D721Med (cell line): ENCODE results near the gene NTN4.
"Not testable (repeated sequence)": the region's sequence is repeated elsewhere in the genome, so short reads cannot be mapped to it uniquely, and the experiment has no call there.

Source experiments
- DNase-seq: peaks from one replicate; pipeline ENCODE4 v3.0.0; 2011; ENCODE audit warnings: low spot score; ENCODE audit not compliant: insufficient read length
- FAIRE-seq: peaks from 2 replicates; lab custom pipeline; 2011; peaks lifted over from hg19 to GRCh38; lab: Jason Lieb, UNC
- TF ChIP-seq, protein P1 (sequence below): IDR thresholded peaks from 2 replicates; pipeline ENCODE4 v1.5.1; 2012; ENCODE audit warnings: mild to moderate bottlenecking, control low read depth; ENCODE audit not compliant: insufficient read depth; ENCODE audit errors: missing control alignments

NTN4 gene

DNA sequence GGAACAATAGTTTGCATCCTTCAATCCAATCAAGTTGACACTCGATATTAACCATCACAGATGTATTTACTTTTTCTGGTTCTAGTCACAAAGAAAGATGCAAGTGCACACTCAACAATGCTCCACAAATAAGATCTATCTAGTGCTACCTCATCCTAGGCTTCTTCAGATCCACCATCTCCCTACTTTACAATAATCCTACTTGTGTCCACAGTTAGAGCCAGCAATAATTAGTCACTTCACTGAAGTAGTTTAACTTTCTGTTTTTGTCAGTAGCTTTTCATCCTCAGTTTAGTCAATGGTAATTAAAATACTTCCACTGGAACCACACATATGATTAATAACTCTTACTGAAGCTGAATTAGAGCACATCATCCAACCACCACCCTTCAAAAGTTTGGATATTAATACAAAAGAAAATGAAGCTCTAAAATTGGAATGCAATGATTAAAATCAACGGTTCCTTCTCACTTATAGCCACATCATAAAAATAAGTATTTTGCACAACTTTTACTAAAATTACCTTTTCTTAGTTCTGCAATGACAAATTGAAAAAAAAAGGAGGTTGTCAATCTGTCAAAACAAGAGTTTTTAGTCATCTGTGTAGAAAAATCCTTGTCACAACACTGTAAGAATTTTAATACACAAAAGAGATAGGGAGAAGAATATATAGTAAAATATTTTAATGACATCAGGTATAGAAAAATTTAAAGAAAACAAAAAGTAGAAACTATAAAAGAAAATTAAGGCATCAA, 39.9 kb upstream of the NTN4 start:
- FAIRE-seq (no peak), DNase-seq (no peak)
- TF ChIP-seq, protein P1, sequence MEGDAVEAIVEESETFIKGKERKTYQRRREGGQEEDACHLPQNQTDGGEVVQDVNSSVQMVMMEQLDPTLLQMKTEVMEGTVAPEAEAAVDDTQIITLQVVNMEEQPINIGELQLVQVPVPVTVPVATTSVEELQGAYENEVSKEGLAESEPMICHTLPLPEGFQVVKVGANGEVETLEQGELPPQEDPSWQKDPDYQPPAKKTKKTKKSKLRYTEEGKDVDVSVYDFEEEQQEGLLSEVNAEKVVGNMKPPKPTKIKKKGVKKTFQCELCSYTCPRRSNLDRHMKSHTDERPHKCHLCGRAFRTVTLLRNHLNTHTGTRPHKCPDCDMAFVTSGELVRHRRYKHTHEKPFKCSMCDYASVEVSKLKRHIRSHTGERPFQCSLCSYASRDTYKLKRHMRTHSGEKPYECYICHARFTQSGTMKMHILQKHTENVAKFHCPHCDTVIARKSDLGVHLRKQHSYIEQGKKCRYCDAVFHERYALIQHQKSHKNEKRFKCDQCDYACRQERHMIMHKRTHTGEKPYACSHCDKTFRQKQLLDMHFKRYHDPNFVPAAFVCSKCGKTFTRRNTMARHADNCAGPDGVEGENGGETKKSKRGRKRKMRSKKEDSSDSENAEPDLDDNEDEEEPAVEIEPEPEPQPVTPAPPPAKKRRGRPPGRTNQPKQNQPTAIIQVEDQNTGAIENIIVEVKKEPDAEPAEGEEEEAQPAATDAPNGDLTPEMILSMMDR = no peak

DNA sequence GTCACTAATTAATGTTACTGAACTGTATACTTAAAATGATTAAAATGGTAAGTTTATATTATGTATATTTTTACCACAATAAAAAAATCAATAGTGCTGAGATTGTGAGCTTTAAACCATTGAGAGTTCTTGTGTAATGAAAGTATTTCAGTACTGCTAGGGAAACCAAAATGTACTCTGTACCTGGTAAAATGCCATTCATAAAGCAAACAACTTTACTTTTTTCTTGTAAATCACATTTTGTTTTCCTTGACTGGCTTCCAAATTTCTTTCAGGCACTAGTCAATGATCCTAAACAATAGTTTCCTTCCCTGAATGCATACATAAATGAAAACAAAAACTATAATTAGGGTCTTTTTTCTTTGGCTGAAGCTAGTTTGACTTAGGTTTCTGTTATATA, 38.8 kb upstream of the NTN4 start:
- no peak for FAIRE-seq

DNA sequence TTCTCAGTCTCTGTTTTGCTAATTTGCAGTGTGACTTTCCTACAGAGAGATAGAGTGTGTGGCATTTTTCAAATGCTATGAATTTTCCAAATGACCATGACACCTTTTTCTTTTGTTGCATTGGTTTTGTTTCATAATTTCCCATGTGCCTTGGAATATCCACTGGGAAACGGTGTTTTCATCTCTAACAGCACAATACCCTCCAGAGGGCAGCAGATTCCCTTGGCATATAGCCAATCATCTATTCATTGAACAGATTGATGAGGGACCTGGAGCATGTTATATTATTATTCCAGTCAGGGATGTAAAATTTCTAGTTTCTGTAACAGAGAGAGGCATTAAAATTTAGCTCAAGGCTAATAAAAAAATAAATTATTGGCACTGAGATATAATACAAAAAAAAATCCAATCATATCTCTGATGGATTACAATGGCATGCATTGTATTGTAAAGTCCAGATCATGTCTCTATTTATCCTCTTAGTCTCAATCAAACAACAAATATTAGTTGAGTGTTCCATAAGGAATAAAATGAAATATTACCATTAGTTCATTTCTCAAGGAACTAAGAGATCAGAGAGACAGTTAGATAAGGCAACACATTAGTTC, 29.6 kb upstream of the NTN4 start:
- FAIRE-seq = no peak
- TF ChIP-seq, protein P1 = peak; percentile 63
- DNase-seq = no peak

More for the DNA sequence above, 38.8 kb upstream of the NTN4 start:
- TF ChIP-seq, protein P1 = no peak
- no peak for DNase-seq

DNA sequence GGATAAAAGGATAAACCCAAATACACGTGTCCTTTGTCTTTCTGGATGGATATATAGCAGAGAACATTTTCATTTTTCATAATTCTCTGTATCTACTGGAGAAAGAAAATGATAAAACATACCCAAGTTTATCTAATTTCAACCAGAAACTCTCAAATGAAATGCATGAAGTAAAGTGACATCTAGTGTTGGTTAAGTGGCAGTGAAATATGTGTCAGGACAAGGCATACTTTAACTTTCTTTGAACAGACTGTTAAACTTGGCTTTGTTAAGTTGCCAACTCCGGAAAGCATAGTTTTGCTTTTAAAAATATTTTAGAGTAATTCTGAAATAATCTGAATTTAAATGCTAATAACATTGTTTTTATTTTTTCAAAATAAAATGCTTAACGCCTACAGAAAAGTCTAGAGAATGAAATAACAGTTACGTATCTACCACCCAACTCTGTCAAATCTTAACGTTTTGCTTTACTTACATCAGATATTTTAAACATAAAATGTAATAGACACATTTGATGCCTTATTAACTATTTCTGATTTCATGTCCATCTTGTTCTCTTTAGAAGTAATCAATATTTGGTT, 25.2 kb upstream of the NTN4 start:
- DNase-seq = no peak
- FAIRE-seq = no peak
- TF ChIP-seq, protein P1 = peak; percentile 57

DNA sequence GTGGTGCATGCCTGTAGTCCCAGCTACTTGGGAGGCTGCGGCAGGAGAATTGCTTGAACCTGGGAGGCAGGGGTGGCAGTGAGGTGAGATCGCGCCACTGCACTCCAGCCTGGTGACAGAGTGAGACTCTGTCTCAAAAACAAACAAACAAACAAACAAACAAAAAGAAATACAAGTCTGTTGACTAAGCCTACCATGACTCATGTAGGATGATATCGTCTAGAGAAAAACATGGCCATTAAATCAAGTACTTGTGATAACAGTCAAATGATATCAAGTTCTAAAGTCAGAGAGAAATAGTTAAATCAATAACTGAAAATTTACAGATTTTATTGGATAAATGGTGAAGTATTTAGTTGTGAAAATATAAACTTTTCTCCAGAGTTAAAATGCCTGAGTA, 21.6 kb upstream of the NTN4 start:
- FAIRE-seq = not testable (repeated sequence)

DNA sequence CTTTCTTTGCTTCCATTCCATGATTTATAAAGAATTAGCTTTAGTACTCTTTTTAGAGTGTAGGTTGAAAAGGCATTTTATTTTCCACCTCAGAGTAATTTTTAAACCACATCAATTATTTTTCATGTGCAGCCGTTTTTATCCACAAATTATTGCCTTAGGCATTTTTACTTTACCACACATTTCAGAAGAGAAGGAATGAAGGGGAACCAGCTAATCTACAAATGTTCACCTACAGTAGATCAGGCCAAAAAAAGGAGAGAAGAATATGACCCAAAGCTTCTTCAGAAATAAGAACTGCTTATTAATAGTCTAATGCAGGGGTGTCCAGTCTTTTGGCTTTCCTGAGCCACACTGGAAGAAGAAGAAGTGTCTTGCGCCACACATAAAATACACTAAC, 19.8 kb upstream of the NTN4 start:
- DNase-seq (no peak), FAIRE-seq (no peak)
- TF ChIP-seq, protein P1 = no peak

More for the DNA sequence above, 21.6 kb upstream of the NTN4 start:
- not testable (repeated sequence) for DNase-seq

DNA sequence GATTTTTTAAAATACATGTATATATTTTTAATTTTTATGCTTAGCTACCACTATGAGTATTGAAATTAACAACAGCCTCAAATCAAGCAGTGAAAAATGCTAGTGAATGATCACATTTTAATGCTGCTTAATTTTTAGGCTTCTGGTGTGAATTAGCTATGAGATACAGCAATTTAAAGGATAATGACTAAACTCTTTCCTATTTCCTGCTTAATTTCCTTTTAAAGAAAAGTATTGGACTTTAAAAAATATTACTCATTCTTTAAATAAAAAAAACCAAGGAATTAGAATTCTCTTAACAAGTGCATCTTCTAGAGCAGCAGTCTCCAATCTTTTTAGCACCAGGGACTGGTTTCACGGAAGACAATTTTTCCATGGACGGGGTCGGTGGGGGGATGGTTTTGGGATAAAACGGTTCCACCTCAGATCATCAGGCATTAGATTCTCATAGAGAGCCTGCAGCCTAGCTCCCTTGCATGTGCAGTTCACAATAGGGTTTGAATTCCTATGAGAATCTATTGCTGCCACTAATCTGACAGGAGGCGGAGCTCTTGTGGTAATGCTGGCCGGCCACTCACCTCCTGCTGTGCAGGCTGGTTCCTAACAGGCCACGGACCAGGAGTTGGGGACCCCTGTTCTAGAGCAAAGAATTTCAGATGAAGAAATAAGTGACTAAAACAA, 18.6 kb upstream of the NTN4 start:
- TF ChIP-seq, protein P1 = no peak
- no peak for FAIRE-seq
- no peak for DNase-seq
